Kidney epithelial cell (primary cell): ENCODE data around the gene MMP26. TPM values are rescaled to one million over a fixed set of nuclear protein-coding genes. Genes with fewer than 3 reads are reported as not detected.

Source experiments
- DNase-seq: peaks from one replicate; pipeline ENCODE4 v3.0.0-alpha.2; 2010; ENCODE audit warnings: low read depth
- H3K27me3 ChIP-seq: 2 replicates; pipeline ENCODE4 v1.6.0; 2011; ENCODE audit warnings: low read length; ENCODE audit not compliant: control insufficient read depth, insufficient read depth
- H3K36me3 ChIP-seq: 2 replicates; pipeline ENCODE4 v1.5.1; 2011; ENCODE audit warnings: low read length; ENCODE audit not compliant: control insufficient read depth, insufficient read depth
- H3K4me3 ChIP-seq: 2 replicates; pipeline ENCODE4 v1.5.1; 2011; ENCODE audit warnings: low read depth, mild to moderate bottlenecking, control low read depth, low read length
- CTCF ChIP-seq: IDR thresholded peaks from 2 replicates; pipeline ENCODE4 v1.5.1; 2011; ENCODE audit warnings: mild to moderate bottlenecking, moderate library complexity, low read length, control low read depth, inconsistent platforms; ENCODE audit not compliant: insufficient read depth, poor library complexity, severe bottlenecking
- total RNA-seq: library from RNA; depleted of rRNA; stranded (reverse); fragments of >200 nt; gene quantifications from 2 replicates; pipeline ENCODE4 v1.2.3, GENCODE V29; 2015

Gene MMP26
- total RNA-seq, 1 donor from 2014 or later, result not detected

GRCh38 chr11:4671741-4672140 is 32.8 kb upstream of the MMP26 start:
- Histone ChIP-seq H3K36me3 (no peaks in the 10 kb centered on the region), H3K27me3 (no peaks in the 10 kb centered on the region)
- no peak for TF ChIP-seq CTCF

GRCh38 chr11:4672470-4672869 is 32.1 kb upstream of the MMP26 start:
- Histone ChIP-seq H3K36me3 (no peaks in the 10 kb centered on the region), H3K4me3 (no peak overlapping the region), H3K27me3 (no peaks in the 10 kb centered on the region)
- TF ChIP-seq CTCF, result no peak
- no peak for DNase-seq

More at GRCh38 chr11:4671741-4672140, 32.8 kb upstream of the MMP26 start:
- no peak for DNase-seq
- H3K4me3 ChIP-seq, result no peak overlapping the region

- no peaks in the 10 kb centered on the region for H3K36me3 ChIP-seq
- H3K4me3 ChIP-seq, result no peak overlapping the region
- no peaks in the 10 kb centered on the region for H3K27me3 ChIP-seq
- DNase-seq, result no peak
- TF ChIP-seq CTCF, result no peak
These were observed 30.8 kb upstream of the MMP26 start for GRCh38 chr11:4673781-4674180.

GRCh38 chr11:4677948-4678347 is 26.6 kb upstream of the MMP26 start:
- Histone ChIP-seq H3K4me3 (no peak overlapping the region), H3K27me3 (no peaks in the 10 kb centered on the region), H3K36me3 (no peaks in the 10 kb centered on the region)
- DNase-seq, result no peak
- TF ChIP-seq CTCF, result no peak

- Histone ChIP-seq H3K27me3 (no peaks in the 10 kb centered on the region), H3K4me3 (no peak overlapping the region), H3K36me3 (no peaks in the 10 kb centered on the region)
- no peak for TF ChIP-seq CTCF
- DNase-seq, result no peak
These were observed 24.2 kb upstream of the MMP26 start for GRCh38 chr11:4680341-4680740.

GRCh38 chr11:4682623-4683419 is 21.8 kb upstream of the MMP26 start:
- no peak for DNase-seq
- H3K36me3 ChIP-seq, result no peaks in the 10 kb centered on the region
- no peak for TF ChIP-seq CTCF
- H3K27me3 ChIP-seq, result no peaks in the 10 kb centered on the region
- no peak overlapping the region for H3K4me3 ChIP-seq
